HL-60/S4 treated with retinoic acid at 250 ng/mL for 4 days and 3 days (cell line): ENCODE results near the gene EN2.

ENCODE experiments used
- in situ Hi-C: fragments of 300-500 bp; cut with MboI; formaldehyde crosslinking; loops from 2 replicates; pipeline ENCODE4 v1.7.0; 2022; ENCODE audit warnings: low sequenced_read_pairs

The EN2 gene

DNA sequence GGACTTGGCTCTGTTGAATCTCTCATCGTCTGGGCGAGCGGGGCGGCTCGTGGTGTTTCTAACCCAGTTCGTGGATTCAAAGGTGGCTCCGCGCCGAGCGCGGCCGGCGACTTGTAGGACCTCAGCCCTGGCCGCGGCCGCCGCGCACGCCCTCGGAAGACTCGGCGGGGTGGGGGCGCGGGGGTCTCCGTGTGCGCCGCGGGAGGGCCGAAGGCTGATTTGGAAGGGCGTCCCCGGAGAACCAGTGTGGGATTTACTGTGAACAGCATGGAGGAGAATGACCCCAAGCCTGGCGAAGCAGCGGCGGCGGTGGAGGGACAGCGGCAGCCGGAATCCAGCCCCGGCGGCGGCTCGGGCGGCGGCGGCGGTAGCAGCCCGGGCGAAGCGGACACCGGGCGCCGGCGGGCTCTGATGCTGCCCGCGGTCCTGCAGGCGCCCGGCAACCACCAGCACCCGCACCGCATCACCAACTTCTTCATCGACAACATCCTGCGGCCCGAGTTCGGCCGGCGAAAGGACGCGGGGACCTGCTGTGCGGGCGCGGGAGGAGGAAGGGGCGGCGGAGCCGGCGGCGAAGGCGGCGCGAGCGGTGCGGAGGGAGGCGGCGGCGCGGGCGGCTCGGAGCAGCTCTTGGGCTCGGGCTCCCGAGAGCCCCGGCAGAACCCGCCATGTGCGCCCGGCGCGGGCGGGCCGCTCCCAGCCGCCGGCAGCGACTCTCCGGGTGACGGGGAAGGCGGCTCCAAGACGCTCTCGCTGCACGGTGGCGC is at the start of gene EN2:
Gene EN2 (plus strand): TSS at position 19 of the 767 bp plus-strand sequence. CDS start 249 bp downstream, at position 268.
- in situ Hi-C loops: no loop called here

DNA sequence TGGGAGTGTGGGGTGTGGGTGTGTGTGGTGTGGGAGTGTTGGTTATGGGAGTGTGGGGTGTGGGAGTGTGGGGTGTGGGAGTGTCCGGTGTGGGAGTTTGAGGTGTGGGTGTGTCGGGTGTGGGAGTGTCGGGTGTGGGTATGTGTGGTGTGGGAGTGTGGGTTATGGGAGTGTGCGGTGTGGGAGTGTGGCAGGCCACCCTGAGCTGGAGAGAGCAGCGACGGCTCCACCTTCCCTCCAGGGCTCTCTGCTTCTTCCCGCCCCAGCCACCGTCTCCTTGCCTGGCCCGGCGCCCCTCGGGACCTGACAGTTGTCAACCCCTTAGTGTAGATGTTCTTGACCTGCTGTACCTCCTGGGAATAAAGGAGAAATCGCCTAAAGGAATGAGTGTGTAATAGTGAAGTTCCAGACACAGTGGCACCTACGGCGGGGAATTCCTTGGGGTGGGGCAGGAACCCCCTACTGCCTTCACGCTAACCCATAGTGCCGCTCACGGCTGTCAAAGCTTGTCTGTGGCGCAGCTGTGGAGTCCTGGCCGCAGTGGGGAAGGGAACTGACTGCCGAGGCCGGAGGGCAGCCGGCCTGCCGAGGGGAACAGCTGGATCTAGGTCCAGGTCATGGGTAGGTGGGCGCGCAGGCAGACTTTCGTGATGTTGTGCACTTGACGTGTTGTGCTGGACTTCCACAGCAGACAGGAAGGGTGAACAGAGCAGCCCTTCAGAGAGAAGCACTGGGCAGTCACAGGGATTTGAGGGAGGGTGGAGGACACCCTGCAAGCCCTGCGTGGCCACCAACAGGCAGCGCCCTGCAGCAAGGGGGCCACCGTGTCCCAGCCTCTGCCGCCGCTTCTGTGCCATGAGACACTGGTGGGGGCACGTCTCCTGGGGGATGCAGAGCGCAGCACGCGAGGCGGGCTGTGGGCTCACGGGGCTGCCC is 49.0 kb upstream of the EN2 start:
- in situ Hi-C loops: no loop called here

DNA sequence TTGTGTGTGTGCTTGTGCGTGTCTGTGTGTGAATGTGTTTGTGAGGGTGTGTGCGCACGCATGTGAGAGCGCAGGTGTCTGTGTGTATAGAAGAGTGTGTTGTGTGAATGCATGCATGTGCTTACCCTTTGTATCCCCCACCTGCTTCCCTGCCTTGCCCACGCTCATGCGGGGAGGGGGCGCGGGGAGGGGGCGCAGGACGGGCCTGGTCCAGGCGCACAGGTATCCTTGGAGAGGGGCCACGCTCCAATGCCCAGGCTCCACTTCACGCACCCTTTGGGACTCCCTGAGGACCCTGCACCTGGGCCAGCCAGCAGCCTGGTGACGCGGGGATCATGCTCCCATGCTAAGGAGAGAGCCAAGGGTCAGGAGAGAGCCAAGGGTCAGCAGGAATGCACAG is 47.9 kb upstream of the EN2 start:
- in situ Hi-C loops: no loop called here

DNA sequence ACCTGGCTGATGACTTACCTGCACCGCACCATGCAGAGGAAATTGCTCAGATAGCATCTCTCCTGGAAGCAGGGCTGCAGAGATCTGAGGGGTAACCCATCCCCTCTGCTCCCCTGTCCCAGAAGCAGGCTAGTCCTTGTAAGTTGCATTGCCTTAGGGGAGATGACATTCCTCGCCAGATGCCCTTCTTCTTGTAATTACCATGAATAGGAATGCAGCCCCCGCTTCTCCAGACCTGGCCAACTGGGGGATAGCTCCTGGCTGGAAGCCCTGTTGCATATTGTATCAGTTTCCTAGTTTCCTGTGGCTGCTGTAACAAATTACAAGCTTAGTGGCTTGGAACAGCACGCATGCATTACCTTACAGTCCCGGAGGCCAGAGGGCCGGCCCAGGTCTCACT is 47.5 kb upstream of the EN2 start:
- in situ Hi-C loops: no loop called here

DNA sequence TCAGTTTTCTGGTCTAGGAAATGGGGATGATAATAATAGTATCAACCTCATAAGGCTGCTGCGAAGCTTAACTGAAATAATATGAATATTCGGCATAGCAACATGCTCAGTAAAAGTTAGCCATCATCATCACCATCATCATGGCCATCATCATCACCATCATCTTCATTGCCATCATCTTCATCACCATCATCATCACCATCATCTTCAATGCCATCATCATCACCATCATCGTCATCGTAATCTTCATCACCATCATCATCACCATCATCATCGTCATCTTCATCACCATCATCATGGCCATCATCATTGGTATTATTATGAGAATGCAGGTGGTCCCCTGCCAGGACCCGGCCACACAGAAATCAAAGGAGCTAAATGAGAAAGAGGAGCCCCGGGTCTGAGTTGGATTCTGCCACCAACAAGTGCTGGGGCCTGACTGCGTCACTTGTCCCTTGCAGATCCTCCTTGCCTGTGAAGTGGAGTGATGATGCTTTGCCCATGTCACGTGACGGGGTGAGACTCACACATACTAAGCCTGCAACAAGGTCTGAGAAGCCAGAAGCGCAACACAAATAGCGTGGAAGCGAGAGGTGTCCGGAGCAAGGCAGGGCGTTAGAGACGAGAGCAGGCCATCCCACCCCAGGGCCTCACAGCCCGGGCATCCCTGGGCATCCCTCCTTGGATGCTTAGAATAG is 46.1 kb upstream of the EN2 start:
- in situ Hi-C loops: no loop called here

DNA sequence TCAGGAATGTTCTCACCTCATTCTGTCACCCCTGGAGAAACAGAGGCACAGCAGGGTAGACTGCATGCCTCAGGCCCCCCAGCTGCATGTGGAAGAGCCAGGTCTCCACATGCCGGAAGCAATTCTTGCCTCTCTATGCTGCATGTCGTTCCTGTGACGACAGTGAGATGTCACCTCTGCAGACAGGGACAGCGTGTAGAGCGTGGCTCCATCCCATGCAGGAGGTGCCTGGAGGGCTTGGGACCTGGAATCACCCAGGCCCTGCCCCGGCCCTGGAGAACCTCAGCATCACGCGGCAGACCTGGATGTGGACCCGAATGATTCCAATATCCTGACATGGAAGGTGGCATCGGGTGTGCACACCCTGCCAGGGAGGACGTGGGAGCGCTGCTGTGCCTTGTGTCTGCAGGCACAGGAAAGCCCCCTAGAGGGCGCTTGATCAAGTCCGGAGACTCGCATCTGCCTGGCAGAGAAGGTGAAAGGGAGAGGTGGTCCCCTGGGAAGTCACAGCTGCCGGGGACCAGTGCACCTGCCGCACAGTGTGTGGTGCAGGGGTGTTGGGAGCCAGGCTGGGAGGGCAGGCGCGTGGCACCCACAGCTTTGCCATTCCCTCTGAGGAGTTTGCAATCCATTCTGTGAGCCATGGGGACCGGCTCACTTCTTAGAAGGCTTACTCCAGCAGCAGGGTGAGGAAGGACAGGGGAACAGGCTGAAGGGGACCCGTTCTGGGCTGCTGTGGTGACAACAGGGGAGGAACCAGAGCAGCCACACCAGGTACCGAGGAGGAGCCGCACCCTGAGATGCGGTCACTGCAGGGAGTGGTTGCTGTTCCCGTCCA is 45.3 kb upstream of the EN2 start:
- in situ Hi-C loops: no loop called here

DNA sequence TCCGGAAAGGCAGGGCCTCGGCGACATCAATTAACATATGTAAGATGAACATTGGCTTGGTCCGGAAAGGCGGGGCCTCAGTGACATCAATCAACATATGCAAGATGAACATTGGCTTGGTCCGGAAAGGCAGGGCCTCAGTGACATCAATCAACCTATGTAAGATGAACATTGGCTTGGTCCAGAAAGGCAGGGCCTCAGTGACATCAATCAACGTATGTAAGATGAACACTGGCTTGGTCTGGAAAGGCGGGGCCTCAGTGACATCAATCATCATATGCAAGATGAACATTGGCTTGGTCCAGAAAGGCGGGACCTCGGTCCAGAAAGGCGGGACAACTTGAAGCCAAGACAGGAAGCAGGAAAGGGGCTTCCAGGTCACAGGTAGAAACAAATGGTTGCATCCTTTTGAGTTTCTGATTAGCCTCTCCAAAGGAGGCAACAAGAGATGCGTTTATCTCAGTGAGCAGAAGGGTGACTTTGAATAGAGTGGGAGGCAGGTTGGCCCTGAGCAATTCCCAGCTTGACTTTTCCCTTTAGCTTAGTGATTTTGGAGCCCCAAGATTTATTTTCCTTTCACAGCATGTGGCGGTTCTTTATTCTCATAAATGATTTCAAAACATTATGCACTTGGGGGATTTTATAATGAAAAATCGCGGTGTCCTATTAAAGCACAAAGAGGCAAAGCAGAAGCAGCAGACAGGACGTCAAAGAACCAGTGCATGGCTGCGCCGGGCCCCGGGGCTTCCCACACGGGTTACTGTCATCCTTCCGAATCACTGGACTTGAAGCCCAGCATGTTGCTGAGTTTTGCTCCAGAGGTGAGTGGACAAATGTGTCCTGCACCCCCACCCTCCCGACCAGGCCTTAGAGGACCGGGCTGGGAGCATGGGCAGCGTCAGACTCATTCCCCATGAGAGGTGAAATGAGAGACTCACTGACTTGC is 43.1 kb upstream of the EN2 start:
- in situ Hi-C loops: no loop called here

DNA sequence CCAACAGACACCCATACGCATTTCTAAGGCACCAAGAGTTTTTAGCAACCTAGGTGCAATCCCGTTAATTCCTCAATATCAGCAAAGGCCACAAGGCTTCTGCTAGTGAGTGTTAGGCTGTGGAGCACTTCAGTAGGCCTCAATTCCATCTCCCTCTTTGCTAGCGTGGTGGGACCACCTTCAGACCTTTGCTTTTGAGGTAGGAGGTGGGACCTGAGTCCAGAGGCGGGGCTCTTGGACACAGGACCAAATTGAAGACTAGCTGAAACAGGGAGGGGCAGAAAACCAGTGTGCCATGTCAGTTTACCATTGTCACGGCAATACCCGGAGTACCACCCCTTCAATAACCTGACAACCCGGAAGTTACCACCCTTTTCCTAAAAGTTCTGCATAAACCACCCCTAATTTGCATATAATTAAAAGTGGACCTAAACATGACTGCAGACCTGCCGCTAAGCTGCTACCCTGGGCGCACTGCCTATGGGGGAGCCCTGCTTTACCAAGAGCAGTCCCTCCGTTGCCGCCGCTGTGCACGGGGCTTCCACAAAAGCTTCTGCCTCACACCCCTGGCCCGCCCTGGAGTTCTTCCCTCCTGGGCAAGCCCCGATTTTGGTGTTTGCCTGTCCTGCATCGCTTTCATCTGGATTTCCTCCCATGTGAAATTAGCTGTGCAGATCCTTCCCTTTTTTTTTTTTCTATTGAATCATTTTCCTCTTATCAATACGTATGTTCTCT is 41.1 kb upstream of the EN2 start:
- in situ Hi-C loops: no loop called here

DNA sequence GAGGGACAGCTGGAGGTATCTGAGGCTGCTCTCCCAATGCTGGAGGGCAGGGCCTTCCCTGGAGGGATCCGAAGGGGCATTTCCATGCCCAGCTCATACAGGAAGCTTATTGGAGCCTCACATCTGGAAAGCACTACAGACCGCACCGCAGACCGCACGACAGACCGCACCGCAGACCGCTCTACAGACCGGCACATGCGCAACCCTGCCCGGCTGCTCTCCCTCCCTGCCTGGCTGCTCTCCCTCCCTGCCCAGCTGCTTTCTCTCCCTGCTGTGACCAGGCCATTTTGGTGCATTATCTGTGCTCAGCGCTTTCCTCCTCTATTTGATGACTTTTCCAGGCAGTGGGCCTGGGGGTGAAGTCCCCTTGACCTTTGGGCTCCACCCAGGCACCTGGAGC is 39.6 kb upstream of the EN2 start:
- in situ Hi-C loops: no loop called here

DNA sequence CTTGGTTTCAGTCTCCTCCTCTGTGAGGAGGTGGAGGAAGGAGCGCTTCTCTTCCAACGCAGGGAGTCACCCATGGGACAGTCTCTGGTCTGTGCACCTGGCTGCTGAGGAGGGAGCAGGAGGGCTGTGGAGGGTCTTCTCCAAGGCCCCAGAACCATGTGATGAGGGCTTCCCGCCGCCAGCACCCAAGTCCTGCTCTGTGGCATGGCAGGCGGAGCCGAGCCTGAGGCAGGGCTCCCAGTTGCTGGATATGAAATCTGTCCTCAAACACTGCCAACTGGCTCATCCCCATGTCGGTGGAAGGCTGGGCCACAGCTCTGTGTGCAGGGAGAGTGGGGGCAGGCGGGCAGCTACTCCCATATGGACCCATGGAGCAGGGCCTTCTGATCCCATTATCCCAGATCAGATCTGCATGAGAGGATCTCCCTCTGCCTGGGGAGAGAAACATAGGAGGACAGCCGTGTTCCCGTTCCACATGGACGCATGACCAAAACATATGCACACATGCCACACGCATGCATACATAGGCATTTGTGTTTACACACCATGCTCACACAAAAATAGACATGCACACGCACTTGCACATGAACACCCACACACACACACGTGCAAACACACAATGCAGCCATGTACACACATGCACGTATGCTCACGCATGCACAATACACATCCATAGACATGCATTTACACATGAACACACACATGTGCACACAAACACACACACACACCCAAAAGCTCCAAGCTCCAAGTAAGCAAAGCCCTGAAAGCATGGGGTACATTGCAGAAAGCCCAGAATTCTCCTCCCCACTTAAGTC is 38.8 kb upstream of the EN2 start:
- in situ Hi-C loops: no loop called here

DNA sequence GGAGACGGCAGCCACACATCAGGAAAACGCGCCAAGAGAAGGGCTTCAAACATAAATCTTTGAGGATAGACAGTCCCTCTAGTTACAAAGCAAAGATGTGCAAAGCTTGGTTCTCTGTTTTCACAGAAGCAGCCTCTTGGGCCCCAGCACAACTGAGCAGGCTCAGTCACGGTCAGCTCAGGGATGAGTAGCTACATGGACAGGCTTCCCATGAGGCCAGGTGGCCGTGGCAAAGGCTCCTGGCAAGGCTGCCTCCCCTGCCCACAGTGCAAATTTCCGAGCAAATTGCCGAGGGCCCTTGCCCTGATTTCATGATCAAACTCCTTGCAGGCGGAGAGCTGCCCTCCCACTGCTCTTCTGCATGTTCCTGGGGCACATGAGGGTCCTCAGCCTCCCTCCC is 37.8 kb upstream of the EN2 start:
- in situ Hi-C loops: no loop called here

DNA sequence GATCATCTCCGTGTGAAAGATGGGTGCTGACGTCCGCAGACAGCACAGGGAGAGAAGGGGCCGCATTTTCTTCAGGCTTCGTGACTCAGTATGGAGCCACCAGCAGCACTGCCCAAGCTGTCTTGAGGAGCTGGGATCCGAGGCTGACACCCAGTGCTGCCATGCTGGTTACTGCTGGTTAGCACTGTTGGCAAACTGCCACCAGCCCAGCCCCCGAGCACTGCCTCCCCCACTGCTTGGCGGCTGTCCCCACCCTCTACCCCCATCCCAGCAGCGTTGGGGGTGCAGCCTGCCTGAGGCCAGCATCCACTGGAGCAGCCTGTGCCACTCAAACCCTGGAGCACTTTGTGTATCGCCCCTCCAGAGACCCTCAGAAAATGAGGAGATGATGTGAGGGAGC is 35.8 kb upstream of the EN2 start:
- in situ Hi-C loops: no loop called here

DNA sequence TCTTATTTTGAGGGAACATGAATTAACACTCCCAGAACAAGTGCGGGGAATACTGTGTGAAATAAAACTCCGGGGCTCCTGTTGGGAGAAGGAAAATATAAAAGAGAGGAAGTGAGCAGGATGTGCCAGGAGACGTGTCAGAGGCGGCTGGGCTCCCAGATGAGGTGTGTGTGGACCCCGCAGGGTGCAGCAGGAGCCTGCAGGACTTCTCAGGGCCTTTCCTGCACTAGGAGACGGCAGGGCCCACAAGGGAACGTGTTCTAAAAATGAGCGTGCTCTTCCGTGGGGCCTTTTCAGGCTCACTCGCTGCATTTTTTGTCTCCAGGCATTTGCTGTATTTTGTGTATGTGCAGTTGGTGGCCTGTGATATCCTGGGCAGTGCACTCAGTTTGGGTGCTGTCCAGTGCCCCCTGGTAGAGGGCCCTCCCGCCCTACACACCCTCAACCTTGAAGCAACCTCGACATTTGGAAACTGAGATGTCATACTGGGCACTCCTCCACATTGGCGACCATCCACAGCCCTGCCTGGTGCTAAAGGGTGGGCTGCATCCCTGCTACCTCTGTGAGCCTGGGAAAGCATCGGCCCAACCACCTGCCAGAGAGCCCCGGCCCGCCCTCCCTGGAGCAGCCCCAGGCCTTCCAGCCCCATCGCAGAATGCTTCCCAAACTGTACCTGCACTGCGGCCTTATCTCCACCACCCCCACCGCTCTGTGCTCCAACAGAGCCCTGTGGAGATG is 35.2 kb upstream of the EN2 start:
- in situ Hi-C loops: no loop called here

DNA sequence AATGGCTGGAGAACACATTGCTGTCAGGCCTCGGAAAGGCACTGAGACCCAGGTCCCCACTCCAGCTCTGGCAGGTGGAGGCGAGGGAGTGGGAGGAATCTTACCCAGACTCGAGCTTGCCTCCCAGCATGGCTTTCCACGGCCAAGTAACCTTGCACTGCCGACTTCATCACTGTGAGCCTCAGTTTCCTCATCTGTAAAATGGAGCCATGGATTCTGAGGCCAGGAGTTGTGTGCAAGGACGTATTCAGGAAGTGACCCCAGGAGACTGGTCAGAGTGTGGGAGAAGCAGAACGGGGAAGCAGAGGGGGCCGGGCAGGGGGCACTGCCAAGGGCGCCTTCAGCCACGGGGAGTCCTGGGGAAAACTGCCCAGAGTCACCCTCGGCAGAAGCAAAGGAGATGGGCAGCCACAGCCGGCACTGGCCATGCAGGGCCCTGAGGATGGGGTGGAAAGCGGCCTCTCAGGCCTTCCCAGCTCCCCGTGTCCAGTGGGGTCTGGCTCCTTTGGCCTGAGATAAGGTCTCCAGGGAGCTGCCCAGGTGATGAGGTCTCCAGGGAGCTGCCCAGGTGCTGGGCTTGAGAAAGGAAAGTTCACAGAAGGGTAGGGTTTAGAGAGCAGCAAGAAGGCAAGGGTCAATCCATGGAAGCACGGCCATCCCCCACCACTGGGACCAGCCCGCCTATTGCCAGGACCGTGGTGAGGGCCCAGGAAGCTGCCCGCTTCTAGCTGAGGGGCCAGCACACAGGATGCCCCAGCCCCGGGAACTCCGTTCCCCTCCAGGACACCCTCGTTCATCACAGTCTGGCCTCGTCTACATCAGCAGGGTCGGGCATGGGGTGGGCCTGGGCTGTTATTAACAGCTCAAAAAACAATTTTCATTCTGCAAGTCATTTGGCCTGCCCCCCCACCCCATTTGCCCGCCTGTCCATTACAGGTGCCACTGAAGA is 34.3 kb upstream of the EN2 start:
- in situ Hi-C loops: no loop called here

DNA sequence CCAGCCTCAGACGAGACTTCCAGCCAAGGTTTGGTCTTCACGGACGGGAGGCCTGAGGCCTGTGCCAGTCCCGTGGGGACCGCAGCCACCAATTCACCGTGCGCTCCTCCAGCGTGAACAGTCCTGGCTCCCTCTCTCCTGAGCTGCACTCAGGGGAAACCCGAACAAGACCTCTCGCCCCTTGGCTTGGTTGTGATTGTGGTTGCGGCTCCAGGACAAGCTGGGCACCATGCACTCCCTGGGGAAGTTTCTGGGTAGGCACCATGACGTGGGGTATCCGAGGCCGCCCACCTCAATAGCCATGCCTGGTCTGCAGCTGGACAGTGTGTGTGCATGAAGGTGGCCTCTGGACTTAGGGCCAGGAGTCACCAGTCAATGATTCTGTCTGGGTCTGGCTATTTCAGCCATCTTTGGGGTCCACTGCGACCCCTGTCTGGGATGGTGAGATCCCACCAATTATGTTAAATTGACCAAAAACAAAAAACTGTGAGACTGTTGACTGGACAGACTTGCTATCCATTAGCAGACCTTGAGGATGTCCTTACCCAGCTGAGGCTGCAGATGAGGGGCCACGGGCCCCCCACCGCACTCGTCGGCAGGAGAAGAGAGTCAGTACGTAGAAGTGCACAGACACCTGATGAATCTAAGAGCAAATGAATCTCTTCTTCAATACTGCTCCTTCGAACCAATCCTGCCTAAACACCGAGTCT is 33.5 kb upstream of the EN2 start:
- in situ Hi-C loops: no loop called here

DNA sequence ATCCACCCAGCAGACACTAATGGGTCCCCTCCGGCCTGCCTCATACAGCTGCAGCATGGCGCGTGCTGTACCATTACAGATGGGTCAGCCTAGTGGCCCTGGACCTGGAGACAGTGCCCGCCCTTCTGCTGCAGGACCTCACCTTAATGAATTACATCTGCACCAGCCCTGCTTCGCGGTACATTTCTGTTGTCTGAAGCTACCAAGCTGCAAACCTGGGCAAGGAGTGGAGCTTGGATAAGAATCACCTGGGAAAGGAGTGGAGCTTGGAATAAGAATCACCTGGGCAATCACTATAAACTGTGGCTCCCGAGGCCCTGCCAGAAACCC is 33.0 kb upstream of the EN2 start:
- in situ Hi-C loops: no loop called here
